ENCODE results near the gene PILRB. TPM values are rescaled to one million over a fixed set of nuclear protein-coding genes. Genes with fewer than 3 reads are reported as not detected.
"Not testable (repeated sequence)": the region's sequence is repeated elsewhere in the genome, so short reads cannot be mapped to it uniquely, and the experiment has no call there.

The PILRB gene
- total and polyA plus RNA-seq, 7 experiments from 2014 or later: 1.1 to 137 (median 107) TPM

GRCh38 chr7:100344560-100345287, 13.2 kb upstream of the PILRB start:
- H3K27ac ChIP-seq (ENCODE audit: low read depth, low read length): peak overlapping the region; percentile 96
- not testable (repeated sequence) for H3K27me3 ChIP-seq (ENCODE audit: control insufficient read depth in 2 of 2, insufficient read depth in 2 of 2, low read length in 2 of 2); H3K4me3 ChIP-seq (ENCODE audit: low read length); H3K9me3 ChIP-seq (ENCODE audit: control insufficient read depth in 2 of 3, low read length in 3 of 3); H3K27me3 Mint-ChIP-seq; H3K9me3 Mint-ChIP-seq; H3K4me1 ChIP-seq (ENCODE audit: control insufficient read depth in 2 of 2, insufficient read depth in 2 of 2, low read length in 2 of 2)
- ATAC-seq: peak; percentile 89
- peak overlapping the region; percentile 94 to 98 (median 96) for H3K27ac Mint-ChIP-seq
- peaks cover 0 to 46% (median 19%) of the 10 kb centered on the region in 3 experiments for H3K36me3 ChIP-seq (ENCODE audit: control insufficient read depth in 2 of 3, insufficient read depth in 3 of 3, low read length in 3 of 3)
- ChIA-PET POLR2A (interaction anchor here (1.5 kb wide), 1 partner anchor 125 kb away, joined by 3 read pairs; no protein-coding TSS in a partner anchor), CTCF (interaction anchor here (0.9 to 1.7 kb wide), 2 partner anchors 126 to 212 kb away, joined by 6 to 11 read pairs; no protein-coding TSS in a partner anchor)
- H3K4me3 Mint-ChIP-seq: peak overlapping the region; percentile 59 to 86 (median 76)
- intact Hi-C loops (cut with micrococcal nuclease): loop anchor here (1.0 to 10.0 kb wide), 8 partner anchors 72 to 350 kb away; partner anchors contain the start of genes GPC2 (in 1 of the 2), STAG3 (in 1 of the 2) and ZCWPW1 (in 1 of the 2)
- DNase-seq: peak; percentile 33 to 98 (median 86)
- peaks cover 6 to 37% (median 30%) of the 10 kb centered on the region in 7 donors for H3K4me1 Mint-ChIP-seq
- peaks cover 0 to 33% (median 13%) of the 10 kb centered on the region in 5 donors for H3K36me3 Mint-ChIP-seq

GRCh38 chr7:100345288-100345672, 12.6 kb upstream of the PILRB start:
- Mint-ChIP-seq H3K36me3 (peaks cover 0 to 36% (median 13%) of the 10 kb centered on the region in 5 donors), H3K4me3 (peak overlapping the region in 9 of 10 donors; percentile 6 to 86 (median 75)), H3K27ac (peak overlapping the region; percentile 65 to 98 (median 96)), H3K4me1 (peaks cover 9 to 38% (median 30%) of the 10 kb centered on the region in 7 donors)
- H3K27me3 Mint-ChIP-seq; H3K4me1 ChIP-seq (ENCODE audit: control insufficient read depth in 2 of 2, insufficient read depth in 2 of 2, low read length in 2 of 2); H3K4me3 ChIP-seq (ENCODE audit: low read length); H3K27me3 ChIP-seq (ENCODE audit: control insufficient read depth in 2 of 2, insufficient read depth in 2 of 2, low read length in 2 of 2); H3K9me3 Mint-ChIP-seq; H3K9me3 ChIP-seq (ENCODE audit: control insufficient read depth in 2 of 3, low read length in 3 of 3): not testable (repeated sequence)
- peak in 8 of 9 donors; percentile 56 to 75 (median 60) for DNase-seq
- peaks cover 0 to 49% (median 22%) of the 10 kb centered on the region in 3 experiments for H3K36me3 ChIP-seq (ENCODE audit: control insufficient read depth in 2 of 3, insufficient read depth in 3 of 3, low read length in 3 of 3)
- POLR2A ChIA-PET: interaction anchor here (1.5 kb wide), 1 partner anchor 125 kb away, joined by 3 read pairs; no protein-coding TSS in a partner anchor
- peak; percentile 71 for ATAC-seq
- H3K27ac ChIP-seq (ENCODE audit: low read depth, low read length): peak overlapping the region; percentile 72
- intact Hi-C loops (cut with micrococcal nuclease): loop anchor here (1.0 to 10.0 kb wide), 6 partner anchors 72 to 350 kb away; partner anchors contain the start of gene ZCWPW1 (in 1 of the 2)
- CTCF ChIA-PET: interaction anchor here (0.6 to 1.7 kb wide), 2 partner anchors 127 to 164 kb away, joined by 4 to 11 read pairs; no protein-coding TSS in a partner anchor

GRCh38 chr7:100346921-100347320, 11.0 kb upstream of the PILRB start:
- H3K36me3 ChIP-seq (ENCODE audit: control insufficient read depth in 2 of 3, insufficient read depth in 3 of 3, low read length in 3 of 3): peaks cover 0 to 58% (median 22%) of the 10 kb centered on the region in 3 experiments
- no peaks in the 10 kb centered on the region for H3K27me3 Mint-ChIP-seq

GRCh38 chr7:100348805-100349204, 9.1 kb upstream of the PILRB start:
- Histone ChIP-seq H3K4me1 (ENCODE audit: control insufficient read depth in 2 of 2, insufficient read depth in 2 of 2, low read length in 2 of 2) (peaks cover 24 to 29% of the 10 kb centered on the region in 2 donors), H3K9me3 (ENCODE audit: control insufficient read depth in 2 of 3, low read length in 3 of 3) (no peaks in the 10 kb centered on the region), H3K36me3 (ENCODE audit: control insufficient read depth in 2 of 3, insufficient read depth in 3 of 3, low read length in 3 of 3) (peaks cover 0 to 66% (median 26%) of the 10 kb centered on the region in 3 experiments), H3K27ac (ENCODE audit: low read depth, low read length) (no peak overlapping the region), H3K4me3 (ENCODE audit: low read length) (no peak overlapping the region), H3K27me3 (ENCODE audit: control insufficient read depth in 2 of 2, insufficient read depth in 2 of 2, low read length in 2 of 2) (no peaks in the 10 kb centered on the region)
- DNase-seq (no peak), ATAC-seq (no peak)
- Mint-ChIP-seq H3K9me3 (no peaks in the 10 kb centered on the region), H3K4me3 (no peak overlapping the region), H3K36me3 (peaks cover 0 to 24% (median 13%) of the 10 kb centered on the region in 5 donors), H3K27me3 (no peaks in the 10 kb centered on the region), H3K4me1 (peaks cover 13 to 44% (median 28%) of the 10 kb centered on the region in 7 donors), H3K27ac (peak overlapping the region in 4 of 9 donors; percentile 23 to 43 (median 37))
- ChIA-PET CTCF (no interaction called here), POLR2A (no interaction called here)
- intact Hi-C loops (cut with micrococcal nuclease): loop anchor here (5.0 to 10.0 kb wide), 2 partner anchors 217 to 354 kb away; no protein-coding TSS in a partner anchor

More at GRCh38 chr7:100346921-100347320, 11.0 kb upstream of the PILRB start:
- no peak overlapping the region for H3K4me3 ChIP-seq (ENCODE audit: low read length)
- peaks cover 7 to 18% of the 10 kb centered on the region in 2 donors for H3K4me1 ChIP-seq (ENCODE audit: control insufficient read depth in 2 of 2, insufficient read depth in 2 of 2, low read length in 2 of 2)
- intact Hi-C loops (cut with micrococcal nuclease): loop anchor here (5.0 to 10.0 kb wide), 2 partner anchors 215 to 352 kb away; no protein-coding TSS in a partner anchor
- no peaks in the 10 kb centered on the region for H3K27me3 ChIP-seq (ENCODE audit: control insufficient read depth in 2 of 2, insufficient read depth in 2 of 2, low read length in 2 of 2)
- Mint-ChIP-seq H3K27ac (peak overlapping the region in 7 of 9 donors; percentile 21 to 88 (median 51)), H3K36me3 (peaks cover 0 to 33% (median 13%) of the 10 kb centered on the region in 5 donors), H3K4me1 (peaks cover 14 to 41% (median 31%) of the 10 kb centered on the region in 7 donors), H3K9me3 (no peaks in the 10 kb centered on the region), H3K4me3 (no peak overlapping the region)
- POLR2A ChIA-PET: interaction anchor here (0.5 to 1.0 kb wide), 3 partner anchors 125 to 214 kb away, joined by 3 to 7 read pairs (median 4); no protein-coding TSS in a partner anchor
- CTCF ChIA-PET: interaction anchor here (0.9 to 1.7 kb wide), 4 partner anchors 56 to 214 kb away, joined by 3 to 8 read pairs (median 4); no protein-coding TSS in a partner anchor
- no peaks in the 10 kb centered on the region for H3K9me3 ChIP-seq (ENCODE audit: control insufficient read depth in 2 of 3, low read length in 3 of 3)
- DNase-seq (no peak), ATAC-seq (no peak)
- H3K27ac ChIP-seq (ENCODE audit: low read depth, low read length): peak overlapping the region; percentile 72

- H3K27me3 Mint-ChIP-seq: no peaks in the 10 kb centered on the region
- Histone ChIP-seq H3K27ac (ENCODE audit: low read depth, low read length) (no peak overlapping the region), H3K4me3 (ENCODE audit: low read length) (no peak overlapping the region), H3K4me1 (ENCODE audit: control insufficient read depth in 2 of 2, insufficient read depth in 2 of 2, low read length in 2 of 2) (peaks cover 23 to 29% of the 10 kb centered on the region in 2 donors), H3K27me3 (ENCODE audit: control insufficient read depth in 2 of 2, insufficient read depth in 2 of 2, low read length in 2 of 2) (no peaks in the 10 kb centered on the region), H3K9me3 (ENCODE audit: control insufficient read depth in 2 of 3, low read length in 3 of 3) (no peaks in the 10 kb centered on the region), H3K36me3 (ENCODE audit: control insufficient read depth in 2 of 3, insufficient read depth in 3 of 3, low read length in 3 of 3) (peaks cover 3 to 76% (median 26%) of the 10 kb centered on the region in 3 experiments)
- intact Hi-C loops (cut with micrococcal nuclease): loop anchor here (5.0 to 10.0 kb wide), 2 partner anchors 217 to 355 kb away; no protein-coding TSS in a partner anchor
- peak overlapping the region in 4 of 9 donors; percentile 43 to 90 (median 58) for H3K27ac Mint-ChIP-seq
- H3K4me3 Mint-ChIP-seq: peak overlapping the region in 1 of 10 donors; percentile 32
- no peak for ATAC-seq
- POLR2A ChIA-PET: no interaction called here
- peaks cover 9 to 38% (median 22%) of the 10 kb centered on the region in 7 donors for H3K4me1 Mint-ChIP-seq
- H3K36me3 Mint-ChIP-seq: peaks cover under 1 to 25% (median 13%) of the 10 kb centered on the region in 5 donors
- H3K9me3 Mint-ChIP-seq: no peaks in the 10 kb centered on the region
- DNase-seq: no peak
- CTCF ChIA-PET: no interaction called here
Measured at GRCh38 chr7:100349757-100350156, 8.2 kb upstream of the PILRB start.

GRCh38 chr7:100351657-100352058, 6.3 kb upstream of the PILRB start:
- peaks cover 6 to 32% (median 17%) of the 10 kb centered on the region in 7 donors for H3K4me1 Mint-ChIP-seq
- DNase-seq (no peak), ATAC-seq (no peak)
- Histone ChIP-seq H3K27me3 (ENCODE audit: control insufficient read depth in 2 of 2, insufficient read depth in 2 of 2, low read length in 2 of 2) (no peaks in the 10 kb centered on the region), H3K9me3 (ENCODE audit: control insufficient read depth in 2 of 3, low read length in 3 of 3) (no peaks in the 10 kb centered on the region), H3K27ac (ENCODE audit: low read depth, low read length) (peak overlapping the region; percentile 57), H3K36me3 (ENCODE audit: control insufficient read depth in 2 of 3, insufficient read depth in 3 of 3, low read length in 3 of 3) (peaks cover 14 to 87% (median 25%) of the 10 kb centered on the region in 3 experiments), H3K4me1 (ENCODE audit: control insufficient read depth in 2 of 2, insufficient read depth in 2 of 2, low read length in 2 of 2) (peaks cover 23 to 32% of the 10 kb centered on the region in 2 donors), H3K4me3 (ENCODE audit: low read length) (no peak overlapping the region)
- H3K27ac Mint-ChIP-seq: peak overlapping the region in 6 of 9 donors; percentile 32 to 90 (median 76)
- H3K4me3 Mint-ChIP-seq: peak overlapping the region in 6 of 10 donors; percentile 8 to 88 (median 56)
- peaks cover 4 to 26% (median 13%) of the 10 kb centered on the region in 5 donors for H3K36me3 Mint-ChIP-seq
- H3K27me3 Mint-ChIP-seq: no peaks in the 10 kb centered on the region
- no peaks in the 10 kb centered on the region for H3K9me3 Mint-ChIP-seq
- POLR2A ChIA-PET: no interaction called here
- intact Hi-C loops (cut with micrococcal nuclease): no loop called here
- CTCF ChIA-PET: no interaction called here

Data from naive thymus-derived CD4-positive, alpha-beta T cell (primary cell).